IMR-90 (cell line): ENCODE results near the gene GABRR3.

ENCODE experiments used
- BHLHE40 ChIP-seq: fragments of 150-350 bp; IDR thresholded peaks from 2 replicates; pipeline ENCODE4 v1.6.1; 2016; ENCODE audit warnings: mild to moderate bottlenecking, low read depth, low read length
- MXI1 ChIP-seq: IDR thresholded peaks from 2 replicates; pipeline ENCODE4 v1.6.1; 2012; ENCODE audit warnings: low read depth, mild to moderate bottlenecking, low read length, moderate library complexity, borderline replicate concordance
- RAD21 ChIP-seq: IDR thresholded peaks from 2 replicates; pipeline ENCODE4 v1.6.1; 2012; ENCODE audit warnings: low read length, improper control_type of control experiment

- TF ChIP-seq MXI1, result no peak
- TF ChIP-seq RAD21, result no peak
- no peak for TF ChIP-seq BHLHE40
Observed at GRCh38 chr3:97993526-97993925, 41.6 kb downstream of the GABRR3 start.
